Spleen (tissue), 7 donors: ENCODE measurements around the gene DDX55.

ENCODE experiments used
- CTCF ChIP-seq, 11 experiments: fragments of 200-600 bp in 7 of 11; fragments of 450-650 bp in 4 of 11; sonication (generic) in 4 of 11; IDR thresholded peaks in 8 of 11; conservative IDR thresholded peaks in 3 of 11; 1 replicate in 7 of 11; 2 replicates in 4 of 11; pipeline versions ENCODE4 v1.4.0 to v1.8.0; 2016 to 2021; ENCODE audit warnings: antibody characterized with exemption in 11 of 11, inconsistent platforms in 4 of 11, mild to moderate bottlenecking in 1 of 11
- POLR2A ChIP-seq, 3 donors: fragments of 450-650 bp; IDR thresholded peaks; one replicate each; pipeline ENCODE4 v1.5.1; 2017; ENCODE audit warnings: antibody characterized with exemption in 3 of 3, mild to moderate bottlenecking in 1 of 3
- donor health status: DM: no; HTN: no; CAD: no; lungs with moderate emphysema.
- donor health status: DM: no; HTN: no; CAD: no.
- donor health status: DM: no; HTN: no; CAD: no.

GRCh38 chr12:123595729-123596128 is 6.2 kb upstream of the DDX55 start:
- no peak for TF ChIP-seq CTCF (IDR thresholded peaks at IDR 0.05 in 8 of 11, conservative IDR thresholded peaks at IDR 0.05 in 3 of 11)
- no peak for TF ChIP-seq POLR2A (IDR thresholded peaks at IDR 0.05)
